Dendritic cell treated with granulocyte-macrophage colony-stimulating factor and Interleukin-4, amounts not matched to agents 40 ng/mL and 50 ng/mL, for 4 days (primary cell): ENCODE results near the gene ABCA2.
"Not testable (repeated sequence)": the region's sequence is repeated elsewhere in the genome, so short reads cannot be mapped to it uniquely, and the experiment has no call there.

Experiments
- H3K27ac Mint-ChIP-seq: one replicate; pipeline ENCODE4 v1.8.0; 2022; ENCODE audit warnings: mild to moderate bottlenecking, mixed read lengths
- H3K27me3 Mint-ChIP-seq: one replicate; pipeline ENCODE4 v1.8.0; 2022; ENCODE audit warnings: mild to moderate bottlenecking, mixed read lengths
- H3K36me3 Mint-ChIP-seq: one replicate; pipeline ENCODE4 v1.8.0; 2022; ENCODE audit warnings: low read depth, mixed read lengths
- H3K4me1 Mint-ChIP-seq: one replicate; pipeline ENCODE4 v1.8.0; 2022; ENCODE audit warnings: low read depth, mixed read lengths
- H3K4me3 Mint-ChIP-seq: one replicate; pipeline ENCODE4 v1.8.0; 2022; ENCODE audit warnings: mild to moderate bottlenecking, moderate library complexity, mixed read lengths
- H3K9me3 Mint-ChIP-seq: one replicate; pipeline ENCODE4 v1.8.0; 2022; ENCODE audit warnings: mixed read lengths
- intact Hi-C: fragments of 100-400 bp; cut with micrococcal nuclease; formaldehyde crosslinking; loops from one replicate; pipeline ENCODE4 v1.15.0; 2022

Gene ABCA2

GRCh38 chr9:137067860-137068538, 40.0 kb upstream of the ABCA2 start:
- intact Hi-C loops, result no loop called here
- Mint-ChIP-seq H3K27me3 (no peaks in the 10 kb centered on the region), H3K36me3 (peaks cover 13% of the 10 kb centered on the region), H3K27ac (peak overlapping the region; percentile 57), H3K9me3 (no peaks in the 10 kb centered on the region), H3K4me3 (no peak overlapping the region), H3K4me1 (peaks cover 44% of the 10 kb centered on the region)

- H3K4me3 Mint-ChIP-seq, result no peak overlapping the region
- H3K27me3 Mint-ChIP-seq, result peaks cover 10% of the 10 kb centered on the region
- intact Hi-C loops, result no loop called here
- no peaks in the 10 kb centered on the region for H3K9me3 Mint-ChIP-seq
- H3K27ac Mint-ChIP-seq, result no peak overlapping the region
- H3K4me1 Mint-ChIP-seq, result peaks cover 29% of the 10 kb centered on the region
- peaks cover 13% of the 10 kb centered on the region for H3K36me3 Mint-ChIP-seq
Measured at GRCh38 chr9:137066096-137066861, 38.2 kb upstream of the ABCA2 start.

- Mint-ChIP-seq H3K36me3 (peaks cover 13% of the 10 kb centered on the region), H3K27ac (no peak overlapping the region), H3K27me3 (peaks cover 16% of the 10 kb centered on the region), H3K4me1 (peaks cover 26% of the 10 kb centered on the region), H3K9me3 (no peaks in the 10 kb centered on the region), H3K4me3 (no peak overlapping the region)
- intact Hi-C loops, result loop anchor here (2.0 kb wide), 1 partner anchor 19 kb away; the partner anchor contains the start of gene NPDC1
Measured at GRCh38 chr9:137065336-137065967, 37.4 kb upstream of the ABCA2 start.

GRCh38 chr9:137064880-137065164, 36.8 kb upstream of the ABCA2 start:
- intact Hi-C loops, result loop anchor here (2.0 kb wide), 1 partner anchor 18 kb away; the partner anchor contains the start of gene NPDC1
- no peak overlapping the region for H3K27ac Mint-ChIP-seq
- peaks cover 13% of the 10 kb centered on the region for H3K36me3 Mint-ChIP-seq
- no peaks in the 10 kb centered on the region for H3K9me3 Mint-ChIP-seq
- peaks cover 20% of the 10 kb centered on the region for H3K27me3 Mint-ChIP-seq
- peaks cover 26% of the 10 kb centered on the region for H3K4me1 Mint-ChIP-seq
- H3K4me3 Mint-ChIP-seq, result no peak overlapping the region

GRCh38 chr9:137064027-137064879, 36.2 kb upstream of the ABCA2 start:
- no peak overlapping the region for H3K4me3 Mint-ChIP-seq
- H3K4me1 Mint-ChIP-seq, result peaks cover 25% of the 10 kb centered on the region
- peaks cover 13% of the 10 kb centered on the region for H3K36me3 Mint-ChIP-seq
- no peak overlapping the region for H3K27ac Mint-ChIP-seq
- intact Hi-C loops, result loop anchor here (2.0 kb wide), 1 partner anchor 17 kb away; the partner anchor contains the start of gene NPDC1
- no peaks in the 10 kb centered on the region for H3K9me3 Mint-ChIP-seq
- H3K27me3 Mint-ChIP-seq, result peaks cover 20% of the 10 kb centered on the region

- no peaks in the 10 kb centered on the region for H3K9me3 Mint-ChIP-seq
- H3K27me3 Mint-ChIP-seq, result peaks cover 26% of the 10 kb centered on the region
- no peak overlapping the region for H3K4me3 Mint-ChIP-seq
- peaks cover 17% of the 10 kb centered on the region for H3K4me1 Mint-ChIP-seq
- H3K36me3 Mint-ChIP-seq, result peaks cover 13% of the 10 kb centered on the region
- H3K27ac Mint-ChIP-seq, result no peak overlapping the region
- intact Hi-C loops, result loop anchor here (2.0 kb wide), 1 partner anchor 17 kb away; the partner anchor contains the start of gene NPDC1
Measured at GRCh38 chr9:137063311-137064026, 35.4 kb upstream of the ABCA2 start.

- H3K9me3 Mint-ChIP-seq, intact Hi-C loops, H3K4me3 Mint-ChIP-seq, H3K27ac Mint-ChIP-seq: not testable (repeated sequence)
- Mint-ChIP-seq H3K36me3 (peaks cover 13% of the 10 kb centered on the region), H3K4me1 (peaks cover 12% of the 10 kb centered on the region), H3K27me3 (peaks cover 29% of the 10 kb centered on the region)
Measured at GRCh38 chr9:137062798-137063197, 34.8 kb upstream of the ABCA2 start.

GRCh38 chr9:137062384-137062783, 34.3 kb upstream of the ABCA2 start:
- Mint-ChIP-seq H3K36me3 (peaks cover 13% of the 10 kb centered on the region), H3K27ac (no peak overlapping the region), H3K4me1 (peaks cover 11% of the 10 kb centered on the region), H3K9me3 (no peaks in the 10 kb centered on the region), H3K4me3 (no peak overlapping the region), H3K27me3 (peaks cover 31% of the 10 kb centered on the region)
- intact Hi-C loops, result no loop called here

- Mint-ChIP-seq H3K4me3 (no peak overlapping the region), H3K9me3 (no peaks in the 10 kb centered on the region), H3K27me3 (peaks cover 60% of the 10 kb centered on the region), H3K4me1 (peaks cover 4% of the 10 kb centered on the region), H3K36me3 (no peaks in the 10 kb centered on the region), H3K27ac (no peak overlapping the region)
- intact Hi-C loops, result no loop called here
Measured at GRCh38 chr9:137058521-137059234, 30.6 kb upstream of the ABCA2 start.

GRCh38 chr9:137057545-137057944, 29.5 kb upstream of the ABCA2 start:
- intact Hi-C loops, result no loop called here
- peaks cover 70% of the 10 kb centered on the region for H3K27me3 Mint-ChIP-seq
- peaks cover 6% of the 10 kb centered on the region for H3K4me1 Mint-ChIP-seq
- no peak overlapping the region for H3K4me3 Mint-ChIP-seq
- H3K36me3 Mint-ChIP-seq, result no peaks in the 10 kb centered on the region
- H3K27ac Mint-ChIP-seq, result no peak overlapping the region
- H3K9me3 Mint-ChIP-seq, result no peaks in the 10 kb centered on the region

GRCh38 chr9:137056739-137057415, 28.8 kb upstream of the ABCA2 start:
- peaks cover 10% of the 10 kb centered on the region for H3K4me1 Mint-ChIP-seq
- intact Hi-C loops, result no loop called here
- H3K4me3 Mint-ChIP-seq, result no peak overlapping the region
- H3K36me3 Mint-ChIP-seq, result no peaks in the 10 kb centered on the region
- no peaks in the 10 kb centered on the region for H3K9me3 Mint-ChIP-seq
- peaks cover 71% of the 10 kb centered on the region for H3K27me3 Mint-ChIP-seq
- no peak overlapping the region for H3K27ac Mint-ChIP-seq
